Fibroblast of lung (primary cell): ENCODE measurements around the gene RBMS2. TPM values are rescaled to one million over a fixed set of nuclear protein-coding genes. Genes with fewer than 3 reads are reported as not detected.
"Not testable (repeated sequence)": the region's sequence is repeated elsewhere in the genome, so short reads cannot be mapped to it uniquely, and the experiment has no call there.

ENCODE experiments used
- DNase-seq, 2 donors: peaks; one replicate each; pipeline versions ENCODE4 v3.0.0 to v3.0.0-alpha.2; 2010; ENCODE audit warnings: low read depth in 2 of 2
- H2AFZ ChIP-seq: 2 replicates; pipeline ENCODE4 v1.5.1; 2012; ENCODE audit warnings: low read length, control low read depth, inconsistent platforms
- H3K27ac ChIP-seq: 2 replicates; pipeline ENCODE4 v1.5.1; 2011; ENCODE audit warnings: low read length, control low read depth; ENCODE audit not compliant: insufficient read depth
- H3K27me3 ChIP-seq: 2 replicates; pipeline ENCODE4 v1.5.1; 2011; ENCODE audit warnings: mild to moderate bottlenecking, low read length; ENCODE audit not compliant: control insufficient read depth, insufficient read depth
- H3K36me3 ChIP-seq: 2 replicates; pipeline ENCODE4 v1.5.1; 2011; ENCODE audit warnings: low read length; ENCODE audit not compliant: control insufficient read depth, insufficient read depth
- H3K4me1 ChIP-seq: 2 replicates; pipeline ENCODE4 v1.5.1; 2011; ENCODE audit warnings: low read length; ENCODE audit not compliant: control insufficient read depth, insufficient read depth; ENCODE audit errors: extremely low read depth
- H3K4me2 ChIP-seq: 2 replicates; pipeline ENCODE4 v1.5.1; 2011; ENCODE audit warnings: low read length, control low read depth; ENCODE audit not compliant: insufficient read depth; ENCODE audit errors: extremely low read depth
- H3K4me3 ChIP-seq, 4 experiments: fragments of 200-600 bp in 1 of 4; sonication (generic) in 1 of 4; replicated peaks in 1 of 4; 2 replicates each; pipeline ENCODE4 v1.5.1; 2011 to 2016; ENCODE audit warnings: low read length in 4 of 4, low read depth in 3 of 4, mild to moderate bottlenecking in 3 of 4, control low read depth in 2 of 4, inconsistent platforms in 1 of 4, mixed read lengths in 1 of 4; ENCODE audit not compliant: insufficient read depth in 1 of 4; ENCODE audit errors: control extremely low read depth in 1 of 4
- H3K79me2 ChIP-seq: 2 replicates; pipeline ENCODE4 v1.5.1; 2012; ENCODE audit warnings: mild to moderate bottlenecking, low read length, inconsistent platforms; ENCODE audit not compliant: control insufficient read depth, insufficient read depth
- H3K9ac ChIP-seq: 2 replicates; pipeline ENCODE4 v1.5.1; 2011; ENCODE audit warnings: mild to moderate bottlenecking, low read length, control low read depth; ENCODE audit not compliant: insufficient read depth
- H3K9me3 ChIP-seq: 2 replicates; pipeline ENCODE4 v1.5.1; 2012; ENCODE audit warnings: low read depth, low read length; ENCODE audit not compliant: control insufficient read depth, insufficient read depth
- H4K20me1 ChIP-seq: 2 replicates; pipeline ENCODE4 v1.5.1; 2011; ENCODE audit warnings: low read length; ENCODE audit not compliant: control insufficient read depth, insufficient read depth; ENCODE audit errors: extremely low read depth
- CTCF ChIP-seq, 2 donors: IDR thresholded peaks in 1 of 2; conservative IDR thresholded peaks in 1 of 2; 1 replicate in 1 of 2; 2 replicates in 1 of 2; pipeline ENCODE4 v1.5.1; 2011 to 2012; ENCODE audit warnings: low read length in 2 of 2, control low read depth in 1 of 2, inconsistent platforms in 1 of 2, low read depth in 1 of 2, mild to moderate bottlenecking in 1 of 2
- EZH2 ChIP-seq: IDR thresholded peaks from 2 replicates; pipeline ENCODE4 v1.5.1; 2012; ENCODE audit warnings: low read length, control low read depth, mild to moderate bottlenecking; ENCODE audit errors: missing control alignments
- polyA plus RNA-seq, 2 donors: library from polyadenylated mRNA; depleted of rRNA in 1 of 2; stranded (reverse) in 1 of 2; unstranded in 1 of 2; fragments of >200 nt; gene quantifications; 2 replicates each; pipeline ENCODE4 v1.2.1, GENCODE V29; 2011 to 2012; ENCODE audit warnings: missing spikeins in 1 of 2
- total RNA-seq: library from RNA; depleted of rRNA; stranded (reverse); fragments of >200 nt; gene quantifications from 2 replicates; pipeline ENCODE4 v1.2.1, GENCODE V29; 2014

Gene RBMS2
- total and polyA plus RNA-seq, 2 donors (not counting 1 experiment from before 2014, with no cell fraction given) = 23.1 to 66.9 TPM

DNA sequence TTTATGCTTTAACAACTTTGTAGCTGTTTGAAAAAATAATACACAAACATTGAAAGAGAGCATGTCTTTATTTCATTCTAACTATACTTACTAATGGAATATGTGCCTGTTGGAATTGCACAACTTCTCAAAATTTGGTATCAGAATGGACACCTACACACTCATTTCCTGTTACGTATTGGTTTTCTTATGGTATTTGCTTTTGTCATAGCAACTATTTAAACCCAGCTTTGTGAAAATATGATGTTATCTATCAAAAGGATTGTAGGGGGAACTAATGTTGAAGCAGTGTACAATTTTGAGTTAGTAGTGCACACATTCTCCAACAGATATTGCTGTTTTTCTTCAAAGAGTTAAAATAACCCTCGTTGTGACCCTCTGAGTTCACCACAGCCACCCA is 52.6 kb downstream of the RBMS2 start:
- no peak overlapping the region for H3K27ac ChIP-seq
- H3K36me3 ChIP-seq = peaks cover 9% of the 10 kb centered on the region
- H2AFZ ChIP-seq = no peak overlapping the region
- no peak overlapping the region for H3K9ac ChIP-seq
- DNase-seq = peak in 1 of 2 donors; percentile 72
- TF ChIP-seq EZH2 (no peak), CTCF (conservative IDR thresholded peaks at IDR 0.05 in 1 of 2, IDR thresholded peaks at IDR 0.05 in 1 of 2; ENCODE audit: low read depth in 1 of 2, low read length in 2 of 2) (no peak)
- H3K27me3 ChIP-seq = no peaks in the 10 kb centered on the region
- no peaks in the 10 kb centered on the region for H4K20me1 ChIP-seq
- H3K4me2 ChIP-seq = no peak overlapping the region
- H3K4me1 ChIP-seq = no peaks in the 10 kb centered on the region
- H3K79me2 ChIP-seq = no peaks in the 10 kb centered on the region
- H3K9me3 ChIP-seq = no peaks in the 10 kb centered on the region
- H3K4me3 ChIP-seq = no peak overlapping the region

DNA sequence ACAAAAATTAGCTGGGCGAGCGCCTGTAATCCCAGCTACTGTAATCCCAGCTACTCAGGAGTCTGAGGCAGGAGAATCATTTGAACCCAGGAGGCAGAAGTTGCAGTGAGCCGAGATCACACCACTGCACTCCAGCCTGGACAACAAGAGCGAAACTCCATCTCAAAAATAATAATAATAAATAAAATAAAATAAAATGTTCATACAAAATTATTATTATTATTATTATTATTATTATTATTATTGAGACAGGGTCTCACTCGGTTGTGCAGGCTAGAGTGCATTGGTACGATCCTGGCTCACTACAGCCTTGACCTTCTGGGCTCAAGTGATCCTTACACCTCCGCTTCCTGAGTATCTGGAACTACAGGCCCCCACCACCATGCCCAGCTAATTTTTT is 55.6 kb downstream of the RBMS2 start:
- not testable (repeated sequence) for H3K27ac ChIP-seq, H3K79me2 ChIP-seq, H3K9ac ChIP-seq, H3K4me1 ChIP-seq, H3K4me2 ChIP-seq, H3K36me3 ChIP-seq, H3K27me3 ChIP-seq, DNase-seq, H2AFZ ChIP-seq, H3K9me3 ChIP-seq, H4K20me1 ChIP-seq, H3K4me3 ChIP-seq

GRCh38 chr12:56578983-56579546 is 57.4 kb downstream of the RBMS2 start:
- DNase-seq = no peak
- H3K36me3 ChIP-seq = peaks cover 2% of the 10 kb centered on the region

More at GRCh38 chr12:56578983-56579546, 57.4 kb downstream of the RBMS2 start:
- no peaks in the 10 kb centered on the region for H3K9me3 ChIP-seq
- H3K27me3 ChIP-seq = no peaks in the 10 kb centered on the region
- H3K4me2 ChIP-seq = no peak overlapping the region
- TF ChIP-seq CTCF (conservative IDR thresholded peaks at IDR 0.05 in 1 of 2, IDR thresholded peaks at IDR 0.05 in 1 of 2; ENCODE audit: low read depth in 1 of 2, low read length in 2 of 2) (no peak), EZH2 (no peak)
- no peaks in the 10 kb centered on the region for H3K4me1 ChIP-seq
- H2AFZ ChIP-seq = no peak overlapping the region
- H3K27ac ChIP-seq = no peak overlapping the region
- H3K79me2 ChIP-seq = no peaks in the 10 kb centered on the region
- H3K9ac ChIP-seq = no peak overlapping the region
- H3K4me3 ChIP-seq = no peak overlapping the region
- H4K20me1 ChIP-seq = no peaks in the 10 kb centered on the region
